GM18498 (cell line): ENCODE results near the gene SMC1A.

Experiments used
- ATAC-seq: cut with Tn5 transposase; IDR thresholded peaks from one replicate; pipeline ENCODE4 v1.9.1; 2021; ENCODE audit warnings: mild to moderate bottlenecking, moderate library complexity; ENCODE audit not compliant: unreplicated experiment

The SMC1A gene

GRCh38 chrX:53347948-53348347, 74.5 kb downstream of the SMC1A start:
- no peak for ATAC-seq

GRCh38 chrX:53340852-53341645, 81.4 kb downstream of the SMC1A start:
- ATAC-seq = no peak

GRCh38 chrX:53337101-53337500, 85.4 kb downstream of the SMC1A start:
- ATAC-seq = no peak

- ATAC-seq = no peak
Observed at GRCh38 chrX:53333853-53334252, 88.6 kb downstream of the SMC1A start.

- no peak for ATAC-seq
Observed at GRCh38 chrX:53332204-53332603, 90.2 kb downstream of the SMC1A start.

GRCh38 chrX:53330331-53330730, 92.1 kb downstream of the SMC1A start:
- no peak for ATAC-seq

GRCh38 chrX:53324803-53325202, 97.7 kb downstream of the SMC1A start:
- no peak for ATAC-seq
